GM19238 (cell line): ENCODE data around the gene FBXO33.

ENCODE experiments used
- DNase-seq: peaks from one replicate; pipeline ENCODE4 v3.0.0; 2011; ENCODE audit warnings: low spot score; ENCODE audit not compliant: insufficient read length

The FBXO33 gene

DNA sequence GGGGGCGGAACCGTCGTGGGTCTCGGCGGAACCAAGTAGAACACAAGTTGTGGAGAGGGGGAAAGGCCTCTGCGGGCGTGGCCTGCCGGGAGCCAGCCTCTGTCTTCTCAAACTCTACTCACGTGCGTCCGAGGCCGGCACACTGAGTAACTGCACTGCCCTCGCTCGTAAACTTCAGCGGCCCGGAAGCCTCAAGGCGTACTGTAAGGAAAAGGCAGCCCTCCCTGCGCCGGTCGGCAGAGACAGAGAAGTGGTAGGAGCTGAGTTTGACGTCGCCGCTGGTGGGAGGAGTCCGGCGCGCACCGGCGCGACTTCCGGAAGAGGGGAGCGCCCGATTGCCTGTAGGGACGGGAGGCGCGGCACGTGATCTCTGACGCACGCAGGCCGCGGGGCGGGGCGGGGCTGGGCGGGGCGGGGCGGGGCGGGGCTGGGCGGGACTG, at the start of gene FBXO33:
Gene FBXO33 (minus strand): TSS at position 255 of the 440 bp plus-strand sequence. CDS start 271 bp downstream, outside the sequence.
- DNase-seq = peak; percentile 94

DNA sequence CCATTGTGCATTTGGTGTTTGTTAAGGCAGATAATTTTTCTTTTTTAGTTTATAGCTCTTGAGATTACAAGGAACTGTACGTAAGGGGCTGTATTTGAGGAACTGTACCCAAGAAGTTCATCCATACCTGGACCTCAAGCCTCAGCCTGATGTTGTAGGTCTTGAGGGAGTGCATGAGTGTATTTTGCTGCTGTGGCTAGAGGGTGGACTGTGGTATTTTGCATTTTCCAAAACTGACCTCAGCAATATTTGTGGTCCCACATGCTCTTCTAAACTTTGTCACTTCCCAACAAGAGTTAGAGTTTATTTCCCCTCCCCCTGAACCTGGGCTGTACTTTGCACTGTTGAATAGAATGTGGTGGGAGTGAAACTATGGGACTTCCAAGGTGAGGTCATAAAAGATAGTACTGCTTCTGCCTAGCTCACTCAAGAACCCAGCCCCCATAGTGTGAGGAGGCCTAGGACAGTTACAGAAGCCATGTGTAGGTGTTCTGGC, 42.2 kb upstream of the FBXO33 start:
- no peak for DNase-seq

- no peak for DNase-seq
Measured at GRCh38 chr14:39472078-39472477, 39.8 kb upstream of the FBXO33 start.

GRCh38 chr14:39469094-39469710, 37.0 kb upstream of the FBXO33 start:
- no peak for DNase-seq

DNA sequence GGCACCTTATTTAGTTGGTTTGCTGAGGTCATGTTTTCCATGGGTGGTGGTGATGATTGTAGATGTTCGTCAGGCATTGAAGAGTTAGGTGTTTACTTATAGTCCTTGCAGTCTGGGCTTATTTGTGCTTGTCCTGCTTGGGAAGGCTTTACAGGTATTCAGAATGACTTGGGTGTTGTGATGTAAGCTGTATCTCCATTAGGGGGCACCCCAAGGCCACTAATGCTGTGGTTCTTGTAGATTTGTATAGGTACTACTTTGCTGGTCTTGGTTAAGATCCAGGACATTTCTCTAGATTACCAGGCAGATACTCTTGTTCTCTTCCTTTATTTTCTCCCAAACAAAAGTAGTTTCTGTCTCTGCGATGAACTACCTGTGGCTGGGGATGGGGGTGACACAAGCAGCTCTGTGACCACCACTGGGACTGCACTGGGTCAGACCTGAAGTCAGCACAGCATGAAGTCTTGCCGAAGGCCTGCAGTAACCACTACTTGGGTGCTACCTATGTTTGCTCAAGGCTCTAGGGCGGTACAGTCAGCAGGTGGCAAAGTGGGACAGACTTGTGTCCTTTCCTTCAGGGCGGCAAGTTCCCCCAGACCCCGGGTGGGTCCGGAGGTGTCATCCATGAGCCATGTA, 35.8 kb upstream of the FBXO33 start:
- DNase-seq = no peak

GRCh38 chr14:39459795-39460478, 27.7 kb upstream of the FBXO33 start:
- no peak for DNase-seq

GRCh38 chr14:39456702-39457250, 24.5 kb upstream of the FBXO33 start:
- DNase-seq = no peak

- no peak for DNase-seq
Measured at GRCh38 chr14:39454906-39455539, 22.8 kb upstream of the FBXO33 start.

GRCh38 chr14:39452680-39453079, 20.4 kb upstream of the FBXO33 start:
- DNase-seq = no peak

- DNase-seq = no peak
Measured at GRCh38 chr14:39451811-39452210, 19.6 kb upstream of the FBXO33 start.

DNA sequence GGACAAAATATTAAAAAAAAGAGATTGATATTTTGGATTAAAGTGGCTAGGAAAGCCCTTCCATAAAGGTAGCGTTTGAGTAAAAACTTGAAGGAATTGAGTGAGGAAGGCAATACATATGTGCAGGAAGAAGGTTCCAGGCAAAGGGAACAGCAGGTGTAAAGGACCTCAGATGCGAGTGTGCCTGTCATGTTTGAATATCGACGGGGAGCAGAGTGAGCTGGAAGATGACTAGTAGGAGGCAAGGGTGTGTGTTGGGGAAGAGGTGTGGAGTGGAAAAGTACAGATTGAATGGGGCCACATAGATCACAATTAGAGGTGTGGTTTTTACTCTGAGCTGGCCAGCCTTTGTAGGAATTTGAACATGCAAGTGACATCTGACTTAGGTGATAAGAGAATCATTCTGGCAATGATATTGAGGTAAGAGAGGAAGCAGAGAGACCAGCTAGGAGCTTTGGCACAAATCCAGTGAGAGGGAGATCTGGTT, 15.0 kb upstream of the FBXO33 start:
- no peak for DNase-seq

DNA sequence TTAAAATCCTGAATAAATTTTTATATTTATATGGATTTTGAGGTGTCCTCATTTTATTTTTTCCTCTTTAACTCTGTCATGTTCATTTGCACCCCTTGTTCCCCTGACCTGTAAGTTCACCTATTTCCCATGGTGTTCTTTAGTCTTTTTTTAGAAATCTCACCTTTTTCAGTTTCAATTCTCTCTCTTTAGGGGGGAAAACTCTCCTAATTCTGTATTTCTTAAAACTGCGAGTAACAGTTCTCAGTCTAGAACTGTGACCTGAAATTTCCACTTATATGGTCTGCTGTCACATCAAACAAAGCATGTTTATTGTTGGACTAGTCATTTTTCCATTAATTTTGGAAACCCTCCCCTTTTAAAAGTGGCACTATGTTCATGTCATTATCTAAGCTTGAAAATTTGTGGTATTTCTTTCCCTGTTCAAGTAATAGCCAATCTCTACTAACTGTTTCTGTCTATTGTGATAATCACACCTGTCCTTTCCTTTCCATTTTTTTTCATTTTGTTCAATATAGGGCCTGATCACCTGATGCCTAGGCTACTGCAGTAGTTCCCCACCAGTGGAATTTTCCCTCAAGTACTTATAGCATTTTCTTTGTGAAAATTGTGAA, 14.0 kb upstream of the FBXO33 start:
- DNase-seq = no peak

DNA sequence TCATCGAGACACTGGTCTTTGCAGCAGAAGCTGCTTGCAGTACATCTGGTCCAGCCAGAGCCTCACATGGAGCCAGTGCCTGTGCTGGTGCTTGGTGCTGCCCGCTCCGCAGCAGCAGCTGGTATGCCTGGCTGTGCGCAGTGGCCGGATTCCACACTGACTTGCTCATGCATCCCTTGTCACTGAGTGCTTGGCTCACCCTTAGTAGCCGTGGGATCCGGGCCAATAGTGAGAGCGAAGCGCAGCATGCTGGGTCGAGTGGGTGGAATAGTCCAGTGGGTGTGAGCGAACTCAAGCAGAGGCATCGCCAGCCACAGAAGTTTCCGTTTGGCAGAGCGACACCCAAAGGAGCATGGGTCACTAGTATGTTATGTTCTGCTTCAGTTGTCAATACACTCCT, 10.1 kb upstream of the FBXO33 start:
- no peak for DNase-seq

GRCh38 chr14:39441805-39442204, 9.6 kb upstream of the FBXO33 start:
- no peak for DNase-seq

DNA sequence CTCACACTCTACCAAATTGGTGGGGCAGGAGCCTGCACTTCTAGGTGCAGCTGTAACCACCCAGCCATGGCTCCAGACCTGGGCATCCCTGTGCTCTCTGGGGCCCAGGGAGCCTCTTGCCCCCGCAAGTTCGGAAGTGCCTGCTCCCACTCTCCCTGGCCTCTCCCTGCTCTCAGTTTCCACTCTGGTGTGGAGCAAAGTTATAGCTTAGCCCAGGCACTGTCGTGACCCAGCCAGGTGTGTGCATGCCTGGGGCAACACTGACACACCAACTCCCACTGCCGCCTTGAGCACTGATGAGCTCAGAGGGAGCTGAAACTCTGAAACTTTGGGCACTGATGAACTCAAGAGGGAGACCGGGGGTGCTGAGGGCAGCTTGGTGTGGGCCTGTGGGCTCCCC, 8.7 kb upstream of the FBXO33 start:
- DNase-seq = no peak

DNA sequence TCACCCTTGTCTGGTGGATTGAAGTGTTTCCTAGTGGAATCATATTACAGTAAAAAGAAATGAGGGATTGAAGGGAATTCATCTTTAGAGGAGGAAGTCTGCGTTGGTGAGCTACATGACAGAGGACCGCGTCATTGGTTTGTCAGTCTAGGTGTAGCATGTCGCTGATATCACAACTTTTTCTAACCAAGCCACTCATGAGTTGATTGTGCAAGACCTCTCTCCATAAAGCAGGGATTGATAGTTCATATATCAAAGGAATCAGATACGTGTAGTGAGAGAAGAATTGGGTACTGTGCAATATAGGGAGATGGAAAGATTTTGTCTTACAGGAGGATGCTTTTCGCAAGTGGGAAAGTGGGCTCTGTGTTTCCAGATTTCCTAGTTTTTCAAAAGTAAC, 3.0 kb upstream of the FBXO33 start:
- no peak for DNase-seq

- DNase-seq = no peak
Measured at GRCh38 chr14:39434401-39434800, 2.2 kb upstream of the FBXO33 start.

DNA sequence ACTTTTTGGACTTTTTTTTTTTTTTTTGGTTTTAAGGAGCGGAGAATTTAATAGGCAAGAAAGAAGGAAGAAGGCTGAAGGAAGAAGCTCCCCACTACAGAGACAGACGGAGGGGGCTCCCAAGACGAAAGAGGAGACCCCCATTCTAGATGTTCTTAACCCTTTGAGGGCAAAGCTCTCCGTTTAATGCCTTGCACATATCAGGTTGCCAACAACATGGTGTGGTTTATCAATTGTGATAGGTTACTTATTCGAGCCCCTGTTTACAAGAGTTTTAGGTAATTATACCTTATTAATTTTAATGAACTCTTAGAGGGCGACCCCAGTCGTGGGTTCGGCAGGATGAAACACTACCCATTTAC, 1.2 kb upstream of the FBXO33 start:
- no peak for DNase-seq

- peak; percentile 47 for DNase-seq
Measured at GRCh38 chr14:39432619-39433451, 602 bp upstream of the FBXO33 start.
